GM18498 (cell line): ENCODE measurements around the gene SLCO3A1.

Source experiments
- ATAC-seq: cut with Tn5 transposase; IDR thresholded peaks from one replicate; pipeline ENCODE4 v1.9.1; 2021; ENCODE audit warnings: mild to moderate bottlenecking, moderate library complexity; ENCODE audit not compliant: unreplicated experiment

The SLCO3A1 gene

DNA sequence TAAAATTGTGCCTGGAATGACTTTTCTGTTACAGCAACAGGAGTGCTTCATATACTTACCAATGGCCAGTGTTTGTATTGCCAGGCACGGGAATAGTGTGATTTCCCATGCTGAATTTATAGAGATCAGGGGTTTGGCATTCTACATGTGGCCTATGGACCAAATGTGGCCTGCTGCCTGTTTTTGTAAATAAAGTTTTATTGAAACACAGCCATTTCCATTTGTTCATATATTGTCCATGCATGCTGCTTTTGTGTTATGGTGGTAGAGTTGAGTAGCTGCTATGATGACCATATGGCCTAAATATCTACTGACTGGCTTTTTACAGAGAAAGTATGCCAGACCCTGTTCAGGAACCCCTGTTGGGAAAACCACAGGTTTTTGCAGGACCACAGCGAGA lies 55.6 kb downstream of the SLCO3A1 start:
- no peak for ATAC-seq

DNA sequence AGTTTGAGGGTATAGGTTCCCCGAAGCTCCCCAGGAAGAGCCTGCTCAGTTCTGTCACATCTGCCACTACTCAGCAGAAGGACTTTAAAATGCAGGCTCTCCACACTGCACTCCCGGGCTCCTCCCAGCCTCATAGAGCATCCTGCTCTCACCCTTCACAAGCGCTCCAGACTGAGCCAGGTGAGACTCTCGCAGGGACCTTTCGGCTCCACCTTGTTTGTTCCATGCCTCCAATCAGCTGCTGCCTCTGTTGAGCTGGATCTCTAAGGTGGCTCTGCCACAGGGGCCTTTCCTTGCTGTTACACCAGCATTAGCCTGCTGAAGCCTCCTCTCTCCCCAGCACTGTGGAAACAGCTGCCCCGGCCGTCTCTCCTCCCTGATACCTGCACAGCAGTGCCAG lies 56.1 kb downstream of the SLCO3A1 start:
- no peak for ATAC-seq

- no peak for ATAC-seq
Measured at GRCh38 chr15:91911844-91912243, 58.3 kb downstream of the SLCO3A1 start.

GRCh38 chr15:91912336-91912735 lies 58.8 kb downstream of the SLCO3A1 start:
- ATAC-seq, result no peak

DNA sequence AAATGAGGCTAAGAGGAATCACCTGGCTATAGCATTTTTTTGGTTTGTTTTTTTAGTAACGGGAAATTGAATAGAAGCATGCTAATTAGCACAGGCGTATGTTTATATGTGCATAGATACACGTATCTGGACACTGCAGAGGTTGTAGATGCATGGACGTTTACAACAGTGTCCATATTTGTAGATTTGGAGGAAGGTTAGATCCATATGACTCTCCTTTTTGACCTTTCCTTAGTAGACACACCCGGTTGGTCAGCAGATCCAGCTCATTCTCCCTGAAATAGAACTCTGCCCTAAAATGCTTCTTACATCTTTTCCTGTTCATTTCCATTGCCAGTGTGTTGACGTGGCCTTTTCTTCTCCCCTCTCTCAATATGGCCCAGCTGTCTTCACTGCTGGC lies 60.1 kb downstream of the SLCO3A1 start:
- no peak for ATAC-seq

GRCh38 chr15:91915576-91915975 lies 62.1 kb downstream of the SLCO3A1 start:
- no peak for ATAC-seq

DNA sequence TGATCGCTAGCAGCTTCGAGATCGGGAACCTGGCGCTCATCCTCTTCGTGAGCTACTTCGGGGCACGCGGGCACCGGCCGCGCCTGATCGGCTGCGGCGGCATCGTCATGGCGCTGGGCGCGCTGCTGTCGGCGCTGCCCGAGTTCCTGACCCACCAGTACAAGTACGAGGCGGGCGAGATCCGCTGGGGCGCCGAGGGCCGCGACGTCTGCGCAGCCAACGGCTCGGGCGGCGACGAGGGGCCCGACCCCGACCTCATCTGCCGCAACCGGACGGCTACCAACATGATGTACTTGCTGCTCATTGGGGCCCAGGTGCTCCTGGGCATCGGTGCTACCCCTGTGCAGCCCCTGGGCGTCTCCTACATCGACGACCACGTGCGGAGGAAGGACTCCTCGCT lies 62.5 kb downstream of the SLCO3A1 start:
- no peak for ATAC-seq

DNA sequence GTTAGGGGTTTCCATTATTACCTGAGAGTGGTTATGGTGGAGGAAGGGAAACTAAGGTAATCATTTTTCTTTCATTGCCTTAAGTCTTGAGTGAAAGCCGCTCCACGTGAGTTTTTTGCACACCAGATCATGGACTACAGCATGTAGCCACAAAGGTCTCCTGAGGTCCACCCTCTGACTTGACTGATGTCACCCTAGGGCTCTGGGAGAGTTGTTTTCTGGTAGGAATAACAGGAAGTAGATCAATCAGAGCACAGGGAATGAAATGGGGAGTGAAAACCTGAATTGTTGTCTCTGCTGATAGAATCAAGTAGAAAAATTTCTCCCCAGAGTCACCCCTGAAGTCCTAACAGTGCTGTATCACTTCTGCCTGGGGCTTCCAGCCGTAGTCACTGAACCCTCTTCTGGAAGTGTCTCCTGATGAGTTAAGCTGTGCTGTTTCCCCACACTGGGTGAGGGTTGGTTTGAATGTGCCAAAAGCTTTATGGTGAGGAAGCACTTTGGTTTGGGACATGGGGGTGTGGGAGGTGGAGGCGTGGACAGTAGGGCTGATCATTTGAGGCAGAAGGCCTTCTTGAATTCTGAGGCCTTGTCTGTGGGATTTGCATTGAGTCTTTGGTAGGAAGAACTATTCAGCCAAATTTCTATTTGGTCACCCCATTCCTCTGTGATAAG lies 64.3 kb downstream of the SLCO3A1 start:
- no peak for ATAC-seq

- ATAC-seq, result no peak
Measured at GRCh38 chr15:91919014-91919534, 65.6 kb downstream of the SLCO3A1 start.

DNA sequence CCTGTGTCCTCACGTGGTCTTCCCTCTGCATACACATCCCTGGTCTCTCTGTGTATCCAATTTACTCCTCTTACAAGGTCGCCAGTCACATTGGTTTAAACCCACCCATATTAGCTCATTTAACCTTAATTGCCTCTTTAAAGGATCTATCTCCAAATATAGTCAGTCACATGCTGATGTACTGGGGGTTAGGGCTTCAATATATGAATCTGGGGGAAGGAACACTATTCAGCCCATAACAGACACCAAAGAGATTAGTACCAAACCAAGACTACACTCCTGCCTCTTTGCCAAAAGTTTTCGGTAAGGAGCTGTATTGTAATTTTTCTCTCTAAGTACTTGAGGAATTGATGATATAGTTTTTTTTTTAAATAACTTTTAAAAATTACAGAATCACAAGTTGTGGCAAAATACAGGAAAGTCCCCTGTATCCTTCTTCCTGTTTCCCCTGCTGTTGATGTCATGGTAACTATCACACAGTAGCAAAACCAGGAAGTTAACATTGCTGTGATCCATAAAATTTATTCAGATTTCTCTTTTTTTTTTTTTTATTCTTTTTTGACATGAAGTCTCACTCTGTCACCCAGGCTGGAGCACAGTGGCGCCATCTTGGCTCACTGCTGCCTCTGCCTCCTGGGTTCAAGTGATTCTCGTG lies 67.8 kb downstream of the SLCO3A1 start:
- no peak for ATAC-seq

- no peak for ATAC-seq
Measured at GRCh38 chr15:91921843-91922198, 68.3 kb downstream of the SLCO3A1 start.

- no peak for ATAC-seq
Measured at GRCh38 chr15:91922646-91923547, 69.4 kb downstream of the SLCO3A1 start.

DNA sequence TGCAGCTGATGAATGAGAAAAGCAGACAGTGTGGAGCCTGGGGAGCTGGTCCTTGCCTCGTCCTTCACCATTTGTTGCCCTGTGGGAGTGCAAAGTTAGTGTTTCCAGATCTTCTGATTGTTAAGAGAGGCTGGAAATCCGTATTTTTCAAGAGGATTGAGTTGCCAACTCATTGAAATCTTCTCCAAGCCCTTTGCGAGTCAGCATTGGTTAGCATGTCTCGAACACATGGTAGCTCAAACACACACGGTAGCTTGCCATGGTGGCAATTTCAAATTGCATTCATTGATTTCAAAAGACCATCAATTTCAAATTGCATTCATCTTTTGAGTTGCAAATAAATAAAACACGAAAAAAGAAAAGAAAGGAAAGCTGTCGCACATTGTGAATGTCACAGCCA lies 70.7 kb downstream of the SLCO3A1 start:
- no peak for ATAC-seq

- no peak for ATAC-seq
Measured at GRCh38 chr15:91924837-91925495, 71.5 kb downstream of the SLCO3A1 start.

- ATAC-seq, result no peak
Measured at GRCh38 chr15:91925794-91926193, 72.3 kb downstream of the SLCO3A1 start.

- ATAC-seq, result no peak
Measured at GRCh38 chr15:91926908-91927270, 73.4 kb downstream of the SLCO3A1 start.

DNA sequence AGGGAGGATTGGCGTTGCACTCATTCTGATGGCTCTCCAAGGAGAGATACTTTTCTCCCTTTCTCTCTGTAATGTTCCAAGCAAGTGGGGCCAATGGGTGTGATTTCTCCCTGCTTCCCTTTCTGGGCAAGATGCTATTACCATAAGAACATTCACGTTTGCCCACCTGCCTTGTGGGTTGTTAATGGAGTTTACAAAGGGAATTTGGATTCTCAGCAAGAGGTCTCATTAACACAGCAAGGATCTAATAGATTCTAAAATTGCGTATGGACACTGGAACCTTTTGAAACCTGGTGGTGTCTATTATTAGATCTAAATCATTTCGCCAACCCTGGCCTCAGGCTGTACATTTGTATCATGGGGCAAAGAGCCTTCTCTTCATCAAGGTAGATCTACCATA lies 74.1 kb downstream of the SLCO3A1 start:
- no peak for ATAC-seq

DNA sequence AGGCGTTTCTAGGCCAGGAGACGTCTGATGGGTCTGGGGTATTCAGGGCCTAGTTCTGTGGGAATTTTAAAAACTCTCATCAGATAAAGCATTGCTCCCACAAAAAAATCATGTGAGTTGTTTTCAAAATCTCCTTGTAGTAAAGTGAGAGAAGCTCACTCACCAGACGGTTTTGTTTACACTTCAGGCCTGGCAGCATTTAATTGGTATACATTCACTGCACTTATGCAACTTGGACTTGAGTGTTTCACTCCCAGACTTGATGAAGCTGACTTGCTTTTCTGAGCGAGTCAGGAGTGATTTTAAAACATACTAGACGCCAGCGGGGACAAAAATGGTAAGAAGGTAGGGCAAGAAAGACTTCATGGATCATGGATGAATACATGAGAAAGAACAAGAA lies 75.2 kb downstream of the SLCO3A1 start:
- no peak for ATAC-seq

- no peak for ATAC-seq
Measured at GRCh38 chr15:91929509-91929908, 76.0 kb downstream of the SLCO3A1 start.

DNA sequence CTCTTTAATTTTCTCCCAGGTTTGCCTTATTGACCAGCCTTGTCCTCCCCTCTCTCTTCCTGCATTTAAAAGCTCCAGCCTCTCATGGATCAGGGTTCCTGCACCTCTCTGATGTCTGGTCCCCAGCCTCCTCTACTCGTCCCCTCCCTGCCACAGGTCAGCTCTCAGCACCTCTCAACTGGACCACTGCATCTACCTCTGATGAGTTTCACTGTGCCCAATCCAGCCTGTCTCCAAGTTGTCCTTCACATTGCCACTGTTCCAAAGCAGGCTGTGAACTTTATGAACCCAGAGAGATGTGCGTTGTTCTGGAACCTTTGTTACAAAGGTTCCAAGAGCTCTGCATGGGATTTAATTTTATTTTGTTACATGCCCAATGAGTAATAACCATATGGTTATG lies 76.6 kb downstream of the SLCO3A1 start:
- no peak for ATAC-seq

- ATAC-seq, result no peak
Measured at GRCh38 chr15:91936182-91936775, 82.8 kb downstream of the SLCO3A1 start.
